ENCODE measurements around the gene WWOX.

DNA sequence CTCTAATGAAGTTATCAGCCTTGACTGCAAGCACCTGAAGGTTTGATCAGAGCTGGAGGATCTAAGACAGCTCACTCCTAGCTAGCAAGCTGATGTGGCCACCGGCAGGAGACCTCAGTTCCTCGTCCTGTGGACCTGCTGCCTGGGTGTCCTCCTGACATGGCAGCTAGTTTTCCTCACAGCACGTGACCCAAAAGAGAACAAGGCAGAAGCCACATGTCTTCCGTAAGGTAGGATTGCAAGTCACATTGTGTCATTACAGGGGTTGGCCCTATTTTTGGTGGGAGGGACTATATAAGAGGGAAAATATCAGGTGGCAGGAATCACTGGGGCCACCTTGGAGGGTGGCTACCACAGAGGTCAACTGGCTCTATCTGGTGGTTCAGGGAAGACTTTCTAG, 18.1 kb upstream of the WWOX start:
- TF ChIP-seq, protein P1, sequence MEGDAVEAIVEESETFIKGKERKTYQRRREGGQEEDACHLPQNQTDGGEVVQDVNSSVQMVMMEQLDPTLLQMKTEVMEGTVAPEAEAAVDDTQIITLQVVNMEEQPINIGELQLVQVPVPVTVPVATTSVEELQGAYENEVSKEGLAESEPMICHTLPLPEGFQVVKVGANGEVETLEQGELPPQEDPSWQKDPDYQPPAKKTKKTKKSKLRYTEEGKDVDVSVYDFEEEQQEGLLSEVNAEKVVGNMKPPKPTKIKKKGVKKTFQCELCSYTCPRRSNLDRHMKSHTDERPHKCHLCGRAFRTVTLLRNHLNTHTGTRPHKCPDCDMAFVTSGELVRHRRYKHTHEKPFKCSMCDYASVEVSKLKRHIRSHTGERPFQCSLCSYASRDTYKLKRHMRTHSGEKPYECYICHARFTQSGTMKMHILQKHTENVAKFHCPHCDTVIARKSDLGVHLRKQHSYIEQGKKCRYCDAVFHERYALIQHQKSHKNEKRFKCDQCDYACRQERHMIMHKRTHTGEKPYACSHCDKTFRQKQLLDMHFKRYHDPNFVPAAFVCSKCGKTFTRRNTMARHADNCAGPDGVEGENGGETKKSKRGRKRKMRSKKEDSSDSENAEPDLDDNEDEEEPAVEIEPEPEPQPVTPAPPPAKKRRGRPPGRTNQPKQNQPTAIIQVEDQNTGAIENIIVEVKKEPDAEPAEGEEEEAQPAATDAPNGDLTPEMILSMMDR (IDR thresholded peaks at IDR 0.05; ENCODE audit: poor library complexity, severe bottlenecking) = no peak
- TF ChIP-seq RAD21 (conservative IDR thresholded peaks at IDR 0.05) (no peak), TAF1 (IDR thresholded peaks at IDR 0.05; ENCODE audit: low read depth) (no peak), EZH2 (IDR thresholded peaks at IDR 0.05; ENCODE audit: borderline replicate concordance, insufficient read depth, low read length, poor library complexity, severe bottlenecking) (no peak), EP300 (conservative IDR thresholded peaks at IDR 0.05; ENCODE audit: poor library complexity, severe bottlenecking) (no peak), POLR2AphosphoS5 (IDR thresholded peaks at IDR 0.05) (no peak), MXI1 (conservative IDR thresholded peaks at IDR 0.05; ENCODE audit: poor library complexity, severe bottlenecking) (no peak)
- TF ChIP-seq, protein P2, sequence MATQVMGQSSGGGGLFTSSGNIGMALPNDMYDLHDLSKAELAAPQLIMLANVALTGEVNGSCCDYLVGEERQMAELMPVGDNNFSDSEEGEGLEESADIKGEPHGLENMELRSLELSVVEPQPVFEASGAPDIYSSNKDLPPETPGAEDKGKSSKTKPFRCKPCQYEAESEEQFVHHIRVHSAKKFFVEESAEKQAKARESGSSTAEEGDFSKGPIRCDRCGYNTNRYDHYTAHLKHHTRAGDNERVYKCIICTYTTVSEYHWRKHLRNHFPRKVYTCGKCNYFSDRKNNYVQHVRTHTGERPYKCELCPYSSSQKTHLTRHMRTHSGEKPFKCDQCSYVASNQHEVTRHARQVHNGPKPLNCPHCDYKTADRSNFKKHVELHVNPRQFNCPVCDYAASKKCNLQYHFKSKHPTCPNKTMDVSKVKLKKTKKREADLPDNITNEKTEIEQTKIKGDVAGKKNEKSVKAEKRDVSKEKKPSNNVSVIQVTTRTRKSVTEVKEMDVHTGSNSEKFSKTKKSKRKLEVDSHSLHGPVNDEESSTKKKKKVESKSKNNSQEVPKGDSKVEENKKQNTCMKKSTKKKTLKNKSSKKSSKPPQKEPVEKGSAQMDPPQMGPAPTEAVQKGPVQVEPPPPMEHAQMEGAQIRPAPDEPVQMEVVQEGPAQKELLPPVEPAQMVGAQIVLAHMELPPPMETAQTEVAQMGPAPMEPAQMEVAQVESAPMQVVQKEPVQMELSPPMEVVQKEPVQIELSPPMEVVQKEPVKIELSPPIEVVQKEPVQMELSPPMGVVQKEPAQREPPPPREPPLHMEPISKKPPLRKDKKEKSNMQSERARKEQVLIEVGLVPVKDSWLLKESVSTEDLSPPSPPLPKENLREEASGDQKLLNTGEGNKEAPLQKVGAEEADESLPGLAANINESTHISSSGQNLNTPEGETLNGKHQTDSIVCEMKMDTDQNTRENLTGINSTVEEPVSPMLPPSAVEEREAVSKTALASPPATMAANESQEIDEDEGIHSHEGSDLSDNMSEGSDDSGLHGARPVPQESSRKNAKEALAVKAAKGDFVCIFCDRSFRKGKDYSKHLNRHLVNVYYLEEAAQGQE (IDR thresholded peaks at IDR 0.05; ENCODE audit: borderline replicate concordance) = no peak

Data from neural cell (in vitro differentiated cells).